ENCODE results near the gene ATF7IP. TPM values are rescaled to one million over a fixed set of nuclear protein-coding genes. Genes with fewer than 3 reads are reported as not detected.

Gene ATF7IP
- polyA plus RNA-seq, 1 of the 3 experiments (the other 2 are of a cell fraction) = 2.8 TPM

GRCh38 chr12:14418451-14418890 lies 53.0 kb downstream of the ATF7IP start:
- Histone ChIP-seq H3K9me2 (no peaks in the 10 kb centered on the region), H3K4me3 (ENCODE audit: low read depth in 2 of 2, low read length in 1 of 2) (0 out of 4 replicates have a peak overlapping the region, but pooled peaks of 1 of the 2 experiments have one; percentile 29), H3F3A (replicated peaks; ENCODE audit: insufficient read depth) (no peaks in the 10 kb centered on the region), H4K20me1 (ENCODE audit: insufficient read depth) (no peaks in the 10 kb centered on the region), H3K4me2 (peak overlapping the region; percentile 37; the same call in 1 of the 2 replicates), H3K27ac (ENCODE audit: low read depth in 2 of 2, low read length in 1 of 2) (peak overlapping the region; percentile 20 to 92; a peak in 3 of 4 replicates), H2AFZ (ENCODE audit: low read depth) (0 out of 2 replicates have a peak overlapping the region, but pooled peaks have one; percentile 9), H3K36me3 (replicated peaks in 1 of 2; ENCODE audit: control insufficient read depth in 1 of 2, insufficient read depth in 2 of 2, low read length in 1 of 2) (peaks cover 3 to 6% of the 10 kb centered on the region in 2 experiments), H3K4me1 (ENCODE audit: control insufficient read depth in 1 of 2, insufficient read depth in 2 of 2, low read depth in 1 of 2, low read length in 1 of 2) (peaks cover 0 to 12% of the 10 kb centered on the region in 2 experiments; a peak in 2 of 4 replicates), H3K27me3 (ENCODE audit: insufficient read depth) (no peaks in the 10 kb centered on the region), H3K9ac (peak overlapping the region; percentile 7; the same call in 1 of the 2 replicates), H3K79me2 (ENCODE audit: insufficient read depth) (peaks cover 69% of the 10 kb centered on the region), H3K9me3 (no peaks in the 10 kb centered on the region)
- TF ChIP-seq NFIC (IDR thresholded peaks at IDR 0.05; ENCODE audit: borderline replicate concordance) (no peak), POLR2AphosphoS5 (IDR thresholded peaks at IDR 0.05; ENCODE audit: low read depth, low read length) (no peak), USF2 (IDR thresholded peaks at IDR 0.05; ENCODE audit: borderline replicate concordance, low read depth, low read length) (no peak), ZBTB33 (IDR thresholded peaks at IDR 0.05; ENCODE audit: borderline replicate concordance, low read depth) (no peak), TAF1 (IDR thresholded peaks at IDR 0.05; ENCODE audit: borderline replicate concordance, low read depth, low read length) (no peak), MAX (IDR thresholded peaks at IDR 0.05; ENCODE audit: low read depth) (no peak), TCF12 (IDR thresholded peaks at IDR 0.05) (0 out of 2 replicates have a peak, but pooled peaks have one; percentile 20), GATA2 (CRISPR knock-in tag; IDR thresholded peaks at IDR 0.05) (no peak), CTCF (IDR thresholded peaks at IDR 0.05) (peak; percentile 52), EZH2phosphoT487 (IDR thresholded peaks at IDR 0.05; ENCODE audit: borderline replicate concordance, low read depth) (no peak), IRF3 (IDR thresholded peaks at IDR 0.05; ENCODE audit: low read depth, low read length) (no peak), REST (IDR thresholded peaks at IDR 0.05; ENCODE audit: low read depth, low read length) (no peak), JUND (IDR thresholded peaks at IDR 0.05) (no peak), RFX5 (IDR thresholded peaks at IDR 0.05; ENCODE audit: low read length) (0 out of 2 replicates have a peak, but pooled peaks have one; percentile 11), RAD21 (IDR thresholded peaks at IDR 0.05; ENCODE audit: low read length) (peak; percentile 65), NRF1 (IDR thresholded peaks at IDR 0.05; ENCODE audit: low read depth, low read length) (no peak)
- CTCF ChIA-PET = interaction anchor here (1.1 to 1.4 kb wide), 2 partner anchors 10 to 180 kb away, joined by 3 to 4 read pairs; no protein-coding TSS in a partner anchor
- DNase-seq = peak; percentile 27
- POLR2A ChIA-PET = no interaction called here
- 61% methylated on average over 3 of the region's 3 CpGs for WGBS (ENCODE audit: low lambda C conversion rate)
